Measurements from ENCODE around the gene SDK1. TPM values are rescaled to one million over a fixed set of nuclear protein-coding genes. Genes with fewer than 3 reads are reported as not detected.
A peak's percentile ranks its signal among the peaks of the same experiment; 100 is the strongest.

SDK1 gene
- total and polyA plus RNA-seq, 4 donors: 0.12 to 0.47 (median 0.36) TPM

DNA sequence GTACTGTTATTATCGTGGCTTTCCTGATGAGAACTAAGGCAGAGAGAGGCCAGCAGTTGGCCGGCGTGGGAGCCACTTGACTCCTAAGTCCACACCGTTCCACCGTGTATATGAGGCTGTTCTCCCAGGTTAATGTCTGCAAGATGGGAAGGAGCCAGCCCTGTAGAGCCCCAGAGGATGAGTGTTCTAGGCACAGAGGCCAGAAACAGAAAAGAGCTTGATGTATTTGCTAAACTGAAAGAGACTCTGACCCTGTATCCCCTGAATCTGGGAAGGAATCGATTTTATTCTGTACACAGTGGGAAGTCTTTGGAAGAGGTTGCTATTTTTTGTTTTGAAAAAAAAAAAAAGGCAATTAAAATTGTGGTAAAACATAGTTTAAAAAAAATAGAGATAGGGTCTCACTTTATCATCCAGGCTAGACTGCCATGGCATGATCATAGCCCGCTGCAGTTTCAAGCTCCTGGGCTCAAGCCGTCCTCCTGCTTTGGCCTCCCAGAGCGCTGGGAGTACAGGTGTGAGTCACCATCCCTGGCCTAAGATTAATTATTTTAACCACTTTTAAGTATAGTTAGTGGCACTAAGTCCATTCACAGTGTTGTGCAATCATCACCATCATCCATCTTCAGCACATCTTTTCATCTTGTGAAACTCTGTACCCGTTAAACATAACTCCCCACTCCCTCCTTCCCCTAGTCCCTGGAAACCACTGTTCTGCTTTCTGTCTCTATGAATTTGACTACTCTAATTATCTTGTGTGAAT, 348.8 kb downstream of the SDK1 start:
- WGBS: 89% methylated on average over 10 of the region's 10 CpGs
- TF ChIP-seq HNF4A (conservative IDR thresholded peaks at IDR 0.05): peak in 1 of 2 donors; percentile 20
- no peak for TF ChIP-seq JUND (IDR thresholded peaks at IDR 0.05)

GRCh38 chr7:3650844-3651243, 349.8 kb downstream of the SDK1 start:
- Histone ChIP-seq H3K4me3 (ENCODE audit: low read depth in 1 of 3, low read length in 3 of 3) (no peak overlapping the region), H3K4me1 (ENCODE audit: control insufficient read depth in 4 of 4, insufficient read depth in 4 of 4, low read length in 3 of 4) (no peaks in the 10 kb centered on the region), H3K9ac (ENCODE audit: low read depth in 1 of 2, low read length in 2 of 2) (no peak overlapping the region), H3K27me3 (ENCODE audit: control insufficient read depth in 4 of 4, insufficient read depth in 4 of 4, low read length in 3 of 4) (no peaks in the 10 kb centered on the region), H3K36me3 (ENCODE audit: control insufficient read depth in 4 of 4, insufficient read depth in 3 of 4, low read depth in 1 of 4, low read length in 3 of 4) (no peaks in the 10 kb centered on the region), H3K27ac (ENCODE audit: low read depth in 1 of 2, low read length in 2 of 2) (no peak overlapping the region), H3K9me3 (ENCODE audit: control insufficient read depth in 4 of 4, low read length in 3 of 4) (no peaks in the 10 kb centered on the region)
- DNase-seq (ENCODE audit: low spot score): no peak
- TF ChIP-seq HNF4A (conservative IDR thresholded peaks at IDR 0.05) (no peak), RXRA (IDR thresholded peaks at IDR 0.05) (no peak), FOXA1 (IDR thresholded peaks at IDR 0.05) (no peak), YY1 (IDR thresholded peaks at IDR 0.05) (no peak), GABPA (IDR thresholded peaks at IDR 0.05 in 1 of 2, conservative IDR thresholded peaks at IDR 0.05 in 1 of 2) (no peak), EGR1 (IDR thresholded peaks at IDR 0.05; ENCODE audit: low read depth in 2 of 2) (no peak), RAD21 (IDR thresholded peaks at IDR 0.05) (no peak), TAF1 (conservative IDR thresholded peaks at IDR 0.05) (no peak), SP1 (IDR thresholded peaks at IDR 0.05) (no peak), NR2F2 (IDR thresholded peaks at IDR 0.05) (no peak), FOXA2 (IDR thresholded peaks at IDR 0.05) (no peak)
- TF ChIP-seq, protein P1, sequence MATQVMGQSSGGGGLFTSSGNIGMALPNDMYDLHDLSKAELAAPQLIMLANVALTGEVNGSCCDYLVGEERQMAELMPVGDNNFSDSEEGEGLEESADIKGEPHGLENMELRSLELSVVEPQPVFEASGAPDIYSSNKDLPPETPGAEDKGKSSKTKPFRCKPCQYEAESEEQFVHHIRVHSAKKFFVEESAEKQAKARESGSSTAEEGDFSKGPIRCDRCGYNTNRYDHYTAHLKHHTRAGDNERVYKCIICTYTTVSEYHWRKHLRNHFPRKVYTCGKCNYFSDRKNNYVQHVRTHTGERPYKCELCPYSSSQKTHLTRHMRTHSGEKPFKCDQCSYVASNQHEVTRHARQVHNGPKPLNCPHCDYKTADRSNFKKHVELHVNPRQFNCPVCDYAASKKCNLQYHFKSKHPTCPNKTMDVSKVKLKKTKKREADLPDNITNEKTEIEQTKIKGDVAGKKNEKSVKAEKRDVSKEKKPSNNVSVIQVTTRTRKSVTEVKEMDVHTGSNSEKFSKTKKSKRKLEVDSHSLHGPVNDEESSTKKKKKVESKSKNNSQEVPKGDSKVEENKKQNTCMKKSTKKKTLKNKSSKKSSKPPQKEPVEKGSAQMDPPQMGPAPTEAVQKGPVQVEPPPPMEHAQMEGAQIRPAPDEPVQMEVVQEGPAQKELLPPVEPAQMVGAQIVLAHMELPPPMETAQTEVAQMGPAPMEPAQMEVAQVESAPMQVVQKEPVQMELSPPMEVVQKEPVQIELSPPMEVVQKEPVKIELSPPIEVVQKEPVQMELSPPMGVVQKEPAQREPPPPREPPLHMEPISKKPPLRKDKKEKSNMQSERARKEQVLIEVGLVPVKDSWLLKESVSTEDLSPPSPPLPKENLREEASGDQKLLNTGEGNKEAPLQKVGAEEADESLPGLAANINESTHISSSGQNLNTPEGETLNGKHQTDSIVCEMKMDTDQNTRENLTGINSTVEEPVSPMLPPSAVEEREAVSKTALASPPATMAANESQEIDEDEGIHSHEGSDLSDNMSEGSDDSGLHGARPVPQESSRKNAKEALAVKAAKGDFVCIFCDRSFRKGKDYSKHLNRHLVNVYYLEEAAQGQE (IDR thresholded peaks at IDR 0.05): no peak
- TF ChIP-seq, protein P2, sequence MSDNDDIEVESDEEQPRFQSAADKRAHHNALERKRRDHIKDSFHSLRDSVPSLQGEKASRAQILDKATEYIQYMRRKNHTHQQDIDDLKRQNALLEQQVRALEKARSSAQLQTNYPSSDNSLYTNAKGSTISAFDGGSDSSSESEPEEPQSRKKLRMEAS (IDR thresholded peaks at IDR 0.05): no peak
- TF ChIP-seq, protein P3, sequence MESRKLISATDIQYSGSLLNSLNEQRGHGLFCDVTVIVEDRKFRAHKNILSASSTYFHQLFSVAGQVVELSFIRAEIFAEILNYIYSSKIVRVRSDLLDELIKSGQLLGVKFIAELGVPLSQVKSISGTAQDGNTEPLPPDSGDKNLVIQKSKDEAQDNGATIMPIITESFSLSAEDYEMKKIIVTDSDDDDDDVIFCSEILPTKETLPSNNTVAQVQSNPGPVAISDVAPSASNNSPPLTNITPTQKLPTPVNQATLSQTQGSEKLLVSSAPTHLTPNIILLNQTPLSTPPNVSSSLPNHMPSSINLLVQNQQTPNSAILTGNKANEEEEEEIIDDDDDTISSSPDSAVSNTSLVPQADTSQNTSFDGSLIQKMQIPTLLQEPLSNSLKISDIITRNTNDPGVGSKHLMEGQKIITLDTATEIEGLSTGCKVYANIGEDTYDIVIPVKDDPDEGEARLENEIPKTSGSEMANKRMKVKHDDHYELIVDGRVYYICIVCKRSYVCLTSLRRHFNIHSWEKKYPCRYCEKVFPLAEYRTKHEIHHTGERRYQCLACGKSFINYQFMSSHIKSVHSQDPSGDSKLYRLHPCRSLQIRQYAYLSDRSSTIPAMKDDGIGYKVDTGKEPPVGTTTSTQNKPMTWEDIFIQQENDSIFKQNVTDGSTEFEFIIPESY (IDR thresholded peaks at IDR 0.05): no peak
- TF ChIP-seq, protein P4, sequence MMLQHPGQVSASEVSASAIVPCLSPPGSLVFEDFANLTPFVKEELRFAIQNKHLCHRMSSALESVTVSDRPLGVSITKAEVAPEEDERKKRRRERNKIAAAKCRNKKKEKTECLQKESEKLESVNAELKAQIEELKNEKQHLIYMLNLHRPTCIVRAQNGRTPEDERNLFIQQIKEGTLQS (IDR thresholded peaks at IDR 0.05): no peak
- TF ChIP-seq, protein P5, sequence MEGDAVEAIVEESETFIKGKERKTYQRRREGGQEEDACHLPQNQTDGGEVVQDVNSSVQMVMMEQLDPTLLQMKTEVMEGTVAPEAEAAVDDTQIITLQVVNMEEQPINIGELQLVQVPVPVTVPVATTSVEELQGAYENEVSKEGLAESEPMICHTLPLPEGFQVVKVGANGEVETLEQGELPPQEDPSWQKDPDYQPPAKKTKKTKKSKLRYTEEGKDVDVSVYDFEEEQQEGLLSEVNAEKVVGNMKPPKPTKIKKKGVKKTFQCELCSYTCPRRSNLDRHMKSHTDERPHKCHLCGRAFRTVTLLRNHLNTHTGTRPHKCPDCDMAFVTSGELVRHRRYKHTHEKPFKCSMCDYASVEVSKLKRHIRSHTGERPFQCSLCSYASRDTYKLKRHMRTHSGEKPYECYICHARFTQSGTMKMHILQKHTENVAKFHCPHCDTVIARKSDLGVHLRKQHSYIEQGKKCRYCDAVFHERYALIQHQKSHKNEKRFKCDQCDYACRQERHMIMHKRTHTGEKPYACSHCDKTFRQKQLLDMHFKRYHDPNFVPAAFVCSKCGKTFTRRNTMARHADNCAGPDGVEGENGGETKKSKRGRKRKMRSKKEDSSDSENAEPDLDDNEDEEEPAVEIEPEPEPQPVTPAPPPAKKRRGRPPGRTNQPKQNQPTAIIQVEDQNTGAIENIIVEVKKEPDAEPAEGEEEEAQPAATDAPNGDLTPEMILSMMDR (IDR thresholded peaks at IDR 0.05; ENCODE audit: low read depth, low read length, missing input control): no peak
- WGBS: 94% methylated on average over 2 of the region's 2 CpGs

More for the DNA sequence above, 348.8 kb downstream of the SDK1 start:
- Histone ChIP-seq H3K27ac (ENCODE audit: low read depth in 1 of 2, low read length in 2 of 2) (no peak overlapping the region), H3K9me3 (ENCODE audit: control insufficient read depth in 4 of 4, low read length in 3 of 4) (no peaks in the 10 kb centered on the region), H3K4me1 (ENCODE audit: control insufficient read depth in 4 of 4, insufficient read depth in 4 of 4, low read length in 3 of 4) (no peaks in the 10 kb centered on the region), H3K27me3 (ENCODE audit: control insufficient read depth in 4 of 4, insufficient read depth in 4 of 4, low read length in 3 of 4) (no peaks in the 10 kb centered on the region), H3K9ac (ENCODE audit: low read depth in 1 of 2, low read length in 2 of 2) (no peak overlapping the region), H3K36me3 (ENCODE audit: control insufficient read depth in 4 of 4, insufficient read depth in 3 of 4, low read depth in 1 of 4, low read length in 3 of 4) (no peaks in the 10 kb centered on the region), H3K4me3 (ENCODE audit: low read depth in 1 of 3, low read length in 3 of 3) (no peak overlapping the region)
- DNase-seq (ENCODE audit: low spot score): no peak

Measured in liver (tissue), 9 donors.